Nephron (organoid): ENCODE measurements around the gene KMT2B.
A peak's percentile ranks its signal among the peaks of the same experiment; 100 is the strongest.

Source experiments
- H3K27ac Mint-ChIP-seq, 3 experiments: 2 replicates each; pipeline ENCODE4 v1.8.0; 2020; ENCODE audit warnings: mixed read lengths in 3 of 3, mild to moderate bottlenecking in 2 of 3, moderate library complexity in 1 of 3
- H3K27me3 Mint-ChIP-seq: 2 replicates; pipeline ENCODE4 v1.8.0; 2021; ENCODE audit warnings: low read depth, mild to moderate bottlenecking, moderate library complexity, mixed read lengths
- H3K36me3 Mint-ChIP-seq: 2 replicates; pipeline ENCODE4 v1.8.0; 2020; ENCODE audit warnings: low read depth, mixed read lengths
- H3K4me1 Mint-ChIP-seq: 2 replicates; pipeline ENCODE4 v1.8.0; 2020; ENCODE audit warnings: mixed read lengths
- H3K4me3 Mint-ChIP-seq, 3 experiments: 2 replicates each; pipeline ENCODE4 v1.8.0; 2020; ENCODE audit warnings: mild to moderate bottlenecking in 3 of 3, mixed read lengths in 3 of 3, moderate library complexity in 2 of 3
- H3K9me3 Mint-ChIP-seq: 2 replicates; pipeline ENCODE4 v1.8.0; 2020; ENCODE audit warnings: mixed read lengths
- TF ChIP-seq, protein P1 (sequence below), 3 experiments: fragments of 200-600 bp; sonication (generic); IDR thresholded peaks; one replicate each; pipeline ENCODE4 v1.5.0; 2021; ENCODE audit warnings: antibody characterized with exemption in 3 of 3; ENCODE audit not compliant: unreplicated experiment in 3 of 3

Gene KMT2B, protein sequence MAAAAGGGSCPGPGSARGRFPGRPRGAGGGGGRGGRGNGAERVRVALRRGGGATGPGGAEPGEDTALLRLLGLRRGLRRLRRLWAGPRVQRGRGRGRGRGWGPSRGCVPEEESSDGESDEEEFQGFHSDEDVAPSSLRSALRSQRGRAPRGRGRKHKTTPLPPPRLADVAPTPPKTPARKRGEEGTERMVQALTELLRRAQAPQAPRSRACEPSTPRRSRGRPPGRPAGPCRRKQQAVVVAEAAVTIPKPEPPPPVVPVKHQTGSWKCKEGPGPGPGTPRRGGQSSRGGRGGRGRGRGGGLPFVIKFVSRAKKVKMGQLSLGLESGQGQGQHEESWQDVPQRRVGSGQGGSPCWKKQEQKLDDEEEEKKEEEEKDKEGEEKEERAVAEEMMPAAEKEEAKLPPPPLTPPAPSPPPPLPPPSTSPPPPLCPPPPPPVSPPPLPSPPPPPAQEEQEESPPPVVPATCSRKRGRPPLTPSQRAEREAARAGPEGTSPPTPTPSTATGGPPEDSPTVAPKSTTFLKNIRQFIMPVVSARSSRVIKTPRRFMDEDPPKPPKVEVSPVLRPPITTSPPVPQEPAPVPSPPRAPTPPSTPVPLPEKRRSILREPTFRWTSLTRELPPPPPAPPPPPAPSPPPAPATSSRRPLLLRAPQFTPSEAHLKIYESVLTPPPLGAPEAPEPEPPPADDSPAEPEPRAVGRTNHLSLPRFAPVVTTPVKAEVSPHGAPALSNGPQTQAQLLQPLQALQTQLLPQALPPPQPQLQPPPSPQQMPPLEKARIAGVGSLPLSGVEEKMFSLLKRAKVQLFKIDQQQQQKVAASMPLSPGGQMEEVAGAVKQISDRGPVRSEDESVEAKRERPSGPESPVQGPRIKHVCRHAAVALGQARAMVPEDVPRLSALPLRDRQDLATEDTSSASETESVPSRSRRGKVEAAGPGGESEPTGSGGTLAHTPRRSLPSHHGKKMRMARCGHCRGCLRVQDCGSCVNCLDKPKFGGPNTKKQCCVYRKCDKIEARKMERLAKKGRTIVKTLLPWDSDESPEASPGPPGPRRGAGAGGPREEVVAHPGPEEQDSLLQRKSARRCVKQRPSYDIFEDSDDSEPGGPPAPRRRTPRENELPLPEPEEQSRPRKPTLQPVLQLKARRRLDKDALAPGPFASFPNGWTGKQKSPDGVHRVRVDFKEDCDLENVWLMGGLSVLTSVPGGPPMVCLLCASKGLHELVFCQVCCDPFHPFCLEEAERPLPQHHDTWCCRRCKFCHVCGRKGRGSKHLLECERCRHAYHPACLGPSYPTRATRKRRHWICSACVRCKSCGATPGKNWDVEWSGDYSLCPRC (N-terminal part only)

DNA sequence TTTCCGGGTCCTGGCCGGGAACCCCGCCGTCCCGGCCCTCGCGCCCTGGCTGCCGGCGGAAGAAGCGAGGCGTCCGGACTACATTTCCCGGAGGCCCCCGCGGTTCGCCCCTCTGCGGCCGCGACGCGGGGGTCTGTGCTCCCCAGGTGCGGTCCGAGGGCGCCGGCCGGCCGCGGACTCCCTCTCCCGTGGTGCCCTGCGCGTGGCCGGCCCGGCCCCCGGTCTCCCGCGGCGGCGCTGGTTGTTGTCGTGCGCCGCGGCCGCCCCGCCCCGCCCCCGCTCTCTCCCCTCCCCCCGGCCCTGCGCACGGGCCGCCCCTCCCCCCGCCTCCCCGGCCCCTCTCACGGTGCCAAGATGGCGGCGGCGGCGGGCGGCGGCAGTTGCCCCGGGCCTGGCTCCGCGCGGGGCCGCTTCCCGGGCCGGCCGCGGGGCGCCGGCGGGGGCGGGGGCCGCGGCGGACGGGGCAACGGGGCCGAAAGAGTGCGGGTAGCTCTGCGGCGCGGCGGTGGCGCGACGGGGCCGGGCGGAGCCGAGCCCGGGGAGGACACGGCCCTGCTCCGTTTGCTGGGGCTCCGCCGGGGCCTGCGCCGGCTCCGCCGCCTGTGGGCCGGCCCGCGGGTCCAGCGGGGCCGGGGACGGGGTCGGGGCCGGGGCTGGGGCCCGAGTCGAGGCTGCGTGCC, at the start of gene KMT2B:
Gene KMT2B (plus strand): TSS at position 339 of the 680 bp plus-strand sequence. CDS start 16 bp downstream, at position 355.
- H3K27me3 Mint-ChIP-seq, result peaks cover 4% of the 10 kb centered on the region
- TF ChIP-seq, protein P1, sequence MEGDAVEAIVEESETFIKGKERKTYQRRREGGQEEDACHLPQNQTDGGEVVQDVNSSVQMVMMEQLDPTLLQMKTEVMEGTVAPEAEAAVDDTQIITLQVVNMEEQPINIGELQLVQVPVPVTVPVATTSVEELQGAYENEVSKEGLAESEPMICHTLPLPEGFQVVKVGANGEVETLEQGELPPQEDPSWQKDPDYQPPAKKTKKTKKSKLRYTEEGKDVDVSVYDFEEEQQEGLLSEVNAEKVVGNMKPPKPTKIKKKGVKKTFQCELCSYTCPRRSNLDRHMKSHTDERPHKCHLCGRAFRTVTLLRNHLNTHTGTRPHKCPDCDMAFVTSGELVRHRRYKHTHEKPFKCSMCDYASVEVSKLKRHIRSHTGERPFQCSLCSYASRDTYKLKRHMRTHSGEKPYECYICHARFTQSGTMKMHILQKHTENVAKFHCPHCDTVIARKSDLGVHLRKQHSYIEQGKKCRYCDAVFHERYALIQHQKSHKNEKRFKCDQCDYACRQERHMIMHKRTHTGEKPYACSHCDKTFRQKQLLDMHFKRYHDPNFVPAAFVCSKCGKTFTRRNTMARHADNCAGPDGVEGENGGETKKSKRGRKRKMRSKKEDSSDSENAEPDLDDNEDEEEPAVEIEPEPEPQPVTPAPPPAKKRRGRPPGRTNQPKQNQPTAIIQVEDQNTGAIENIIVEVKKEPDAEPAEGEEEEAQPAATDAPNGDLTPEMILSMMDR (IDR thresholded peaks at IDR 0.05; ENCODE audit: unreplicated experiment in 3 of 3), result no peak
- H3K27ac Mint-ChIP-seq, result peak within 1 kb of the TSS; percentile 85 to 96 (median 95)
- H3K9me3 Mint-ChIP-seq, result no peaks in the 10 kb centered on the region
- H3K36me3 Mint-ChIP-seq, result peaks cover 19% of the 10 kb centered on the region
- H3K4me1 Mint-ChIP-seq, result peaks cover 13% of the 10 kb centered on the region
- H3K4me3 Mint-ChIP-seq, result peak within 1 kb of the TSS; percentile 92 to 96 (median 94)

DNA sequence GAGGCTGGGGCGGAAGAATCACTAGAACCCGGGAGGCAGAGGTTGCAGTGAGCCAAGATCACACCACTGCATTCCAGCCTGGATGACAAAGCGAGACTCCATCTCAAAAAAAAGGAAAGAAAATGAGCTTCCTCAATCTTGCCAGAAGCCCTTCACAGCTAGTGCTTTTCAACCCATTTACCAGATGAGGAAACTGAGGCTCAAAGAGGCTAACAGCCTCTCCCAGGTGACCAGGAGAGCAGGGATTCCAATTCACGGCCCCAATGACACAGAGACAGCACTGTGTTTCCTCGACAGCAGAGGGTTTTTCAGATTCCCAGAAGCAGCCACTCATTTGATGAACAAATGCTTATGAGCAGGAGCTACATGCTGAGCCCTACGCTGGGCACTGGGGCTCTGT, 48.2 kb upstream of the KMT2B start:
- TF ChIP-seq, protein P1 (IDR thresholded peaks at IDR 0.05; ENCODE audit: unreplicated experiment in 3 of 3), result no peak
- peaks cover 4% of the 10 kb centered on the region for H3K36me3 Mint-ChIP-seq
- H3K4me3 Mint-ChIP-seq, result no peak overlapping the region
- no peaks in the 10 kb centered on the region for H3K4me1 Mint-ChIP-seq
- no peaks in the 10 kb centered on the region for H3K9me3 Mint-ChIP-seq
- H3K27me3 Mint-ChIP-seq, result peaks cover 53% of the 10 kb centered on the region
- no peak overlapping the region for H3K27ac Mint-ChIP-seq

DNA sequence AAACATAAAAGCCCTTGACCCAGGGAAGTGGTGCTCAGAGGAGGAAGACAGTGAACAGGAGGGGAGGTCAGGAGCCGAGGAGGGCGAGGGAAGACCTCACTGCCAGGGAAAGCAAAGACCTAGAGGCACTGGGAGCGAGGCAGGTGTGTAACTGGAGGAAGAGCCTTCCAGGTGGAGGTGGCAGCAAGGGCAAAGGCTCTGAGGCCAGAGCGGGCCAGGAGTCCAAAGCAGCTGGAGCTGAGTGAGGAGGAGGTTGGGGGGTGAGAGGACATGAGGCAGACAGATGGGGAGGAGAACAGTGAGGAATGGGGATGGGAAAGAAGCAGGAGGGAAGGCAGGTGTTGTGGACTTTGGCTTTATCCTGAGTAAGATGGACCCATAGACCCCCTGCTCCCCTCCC, 47.8 kb upstream of the KMT2B start:
- Mint-ChIP-seq H3K4me3 (no peak overlapping the region), H3K36me3 (peaks cover 4% of the 10 kb centered on the region), H3K4me1 (no peaks in the 10 kb centered on the region), H3K27ac (no peak overlapping the region), H3K9me3 (no peaks in the 10 kb centered on the region), H3K27me3 (peaks cover 56% of the 10 kb centered on the region)
- TF ChIP-seq, protein P1 (IDR thresholded peaks at IDR 0.05; ENCODE audit: unreplicated experiment in 3 of 3), result no peak

DNA sequence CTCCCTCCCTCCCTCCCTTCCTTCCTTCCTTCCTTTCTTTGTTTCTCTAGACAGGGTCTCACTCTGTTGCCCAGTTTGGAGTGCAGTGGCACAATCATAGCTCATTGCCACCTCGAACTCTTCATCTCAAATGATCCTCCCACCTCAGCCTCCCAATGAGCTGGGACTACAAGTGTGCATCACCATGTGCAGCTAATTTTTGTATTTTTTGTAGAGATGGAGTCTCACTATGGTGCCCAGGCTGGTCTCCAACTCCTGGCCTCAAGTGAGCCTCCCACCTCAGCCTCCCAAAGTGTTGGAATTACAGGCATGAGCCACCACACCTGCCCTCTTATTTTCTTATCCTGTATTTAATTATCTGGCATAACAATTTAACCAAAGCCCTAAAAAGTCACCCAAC, 47.1 kb upstream of the KMT2B start:
- Mint-ChIP-seq H3K4me1 (no peaks in the 10 kb centered on the region), H3K27me3 (peaks cover 57% of the 10 kb centered on the region), H3K4me3 (no peak overlapping the region), H3K27ac (no peak overlapping the region), H3K9me3 (no peaks in the 10 kb centered on the region), H3K36me3 (peaks cover 4% of the 10 kb centered on the region)
- TF ChIP-seq, protein P1 (IDR thresholded peaks at IDR 0.05; ENCODE audit: unreplicated experiment in 3 of 3), result no peak

DNA sequence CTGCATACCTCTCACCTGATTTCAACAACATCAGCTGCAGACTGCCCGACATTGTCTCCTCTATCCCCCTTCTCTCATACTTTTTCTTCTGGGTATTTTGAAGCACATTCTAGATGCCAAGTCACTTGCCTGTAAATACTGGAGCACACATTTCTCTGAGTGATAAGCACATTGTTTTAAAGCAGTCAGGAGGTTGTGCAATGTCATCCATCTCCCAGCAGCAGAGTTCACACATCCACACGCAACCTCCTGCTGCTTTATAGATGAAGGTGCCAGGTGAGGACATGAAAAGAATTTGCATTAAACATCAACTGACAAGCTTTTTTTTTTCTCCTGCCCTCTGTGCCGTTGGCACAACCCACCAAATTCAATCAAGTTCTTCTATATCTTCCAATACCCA, 46.0 kb upstream of the KMT2B start:
- TF ChIP-seq, protein P1 (IDR thresholded peaks at IDR 0.05; ENCODE audit: unreplicated experiment in 3 of 3), result no peak
- Mint-ChIP-seq H3K4me3 (no peak overlapping the region), H3K4me1 (no peaks in the 10 kb centered on the region), H3K9me3 (no peaks in the 10 kb centered on the region), H3K27ac (no peak overlapping the region), H3K36me3 (peaks cover 3% of the 10 kb centered on the region), H3K27me3 (peaks cover 66% of the 10 kb centered on the region)
